Measurements from ENCODE around the gene PSME3.
A peak's percentile ranks its signal among the peaks of the same experiment; 100 is the strongest.

The PSME3 gene

GRCh38 chr17:42832934-42833766 is at the start of gene PSME3:
PSME3 (plus strand) TSS chr17:42833397; CDS start chr17:42833632, 235 bp downstream.
- peaks cover 18 to 20% of the 10 kb centered on the region in 2 donors for H3K4me1 ChIP-seq (ENCODE audit: control insufficient read depth in 1 of 2, insufficient read depth in 2 of 2, low read length in 2 of 2)
- H3K27me3 ChIP-seq (ENCODE audit: control insufficient read depth in 1 of 2, insufficient read depth in 2 of 2, low read length in 2 of 2) = no peaks in the 10 kb centered on the region
- H3K9me3 ChIP-seq (ENCODE audit: control insufficient read depth in 1 of 2, low read length in 2 of 2) = no peaks in the 10 kb centered on the region
- H3K27ac ChIP-seq (ENCODE audit: low read depth, low read length) = peak within 1 kb of the TSS; percentile 53
- H3K4me3 ChIP-seq (ENCODE audit: low read depth in 1 of 2, low read length in 2 of 2) = peak within 1 kb of the TSS; percentile 96 to 97
- peak within 1 kb of the TSS; percentile 84 to 88 for H3K9ac ChIP-seq (ENCODE audit: low read depth in 1 of 2, low read length in 2 of 2)
- H3K36me3 ChIP-seq (ENCODE audit: control insufficient read depth in 1 of 2, insufficient read depth in 2 of 2, low read length in 2 of 2) = peaks cover 7 to 26% of the 10 kb centered on the region in 2 donors

GRCh38 chr17:42783791-42784138 is 49.4 kb upstream of the PSME3 start:
- peaks cover 5 to 6% of the 10 kb centered on the region in 2 donors for H3K36me3 ChIP-seq (ENCODE audit: control insufficient read depth in 1 of 2, insufficient read depth in 2 of 2, low read length in 2 of 2)

GRCh38 chr17:42784409-42784808 is 48.8 kb upstream of the PSME3 start:
- Histone ChIP-seq H3K9ac (ENCODE audit: low read depth in 1 of 2, low read length in 2 of 2) (no peak overlapping the region), H3K27ac (ENCODE audit: low read depth, low read length) (no peak overlapping the region), H3K27me3 (ENCODE audit: control insufficient read depth in 1 of 2, insufficient read depth in 2 of 2, low read length in 2 of 2) (peaks cover 31 to 33% of the 10 kb centered on the region in 2 donors), H3K36me3 (ENCODE audit: control insufficient read depth in 1 of 2, insufficient read depth in 2 of 2, low read length in 2 of 2) (peaks cover 0 to 2% of the 10 kb centered on the region in 2 donors), H3K4me1 (ENCODE audit: control insufficient read depth in 1 of 2, insufficient read depth in 2 of 2, low read length in 2 of 2) (peaks cover 16 to 18% of the 10 kb centered on the region in 2 donors), H3K9me3 (ENCODE audit: control insufficient read depth in 1 of 2, low read length in 2 of 2) (no peaks in the 10 kb centered on the region), H3K4me3 (ENCODE audit: low read depth in 1 of 2, low read length in 2 of 2) (no peak overlapping the region)

More at GRCh38 chr17:42783791-42784138, 49.4 kb upstream of the PSME3 start:
- Histone ChIP-seq H3K27me3 (ENCODE audit: control insufficient read depth in 1 of 2, insufficient read depth in 2 of 2, low read length in 2 of 2) (peaks cover 31 to 33% of the 10 kb centered on the region in 2 donors), H3K4me3 (ENCODE audit: low read depth in 1 of 2, low read length in 2 of 2) (no peak overlapping the region), H3K9me3 (ENCODE audit: control insufficient read depth in 1 of 2, low read length in 2 of 2) (no peaks in the 10 kb centered on the region), H3K4me1 (ENCODE audit: control insufficient read depth in 1 of 2, insufficient read depth in 2 of 2, low read length in 2 of 2) (peaks cover 16 to 18% of the 10 kb centered on the region in 2 donors), H3K27ac (ENCODE audit: low read depth, low read length) (no peak overlapping the region), H3K9ac (ENCODE audit: low read depth in 1 of 2, low read length in 2 of 2) (no peak overlapping the region)

- no peak overlapping the region for H3K27ac ChIP-seq (ENCODE audit: low read depth, low read length)
- H3K9ac ChIP-seq (ENCODE audit: low read depth in 1 of 2, low read length in 2 of 2) = no peak overlapping the region
- no peaks in the 10 kb centered on the region for H3K36me3 ChIP-seq (ENCODE audit: control insufficient read depth in 1 of 2, insufficient read depth in 2 of 2, low read length in 2 of 2)
- H3K9me3 ChIP-seq (ENCODE audit: control insufficient read depth in 1 of 2, low read length in 2 of 2) = no peaks in the 10 kb centered on the region
- H3K27me3 ChIP-seq (ENCODE audit: control insufficient read depth in 1 of 2, insufficient read depth in 2 of 2, low read length in 2 of 2) = peaks cover 31 to 33% of the 10 kb centered on the region in 2 donors
- H3K4me1 ChIP-seq (ENCODE audit: control insufficient read depth in 1 of 2, insufficient read depth in 2 of 2, low read length in 2 of 2) = peaks cover 10 to 12% of the 10 kb centered on the region in 2 donors
- no peak overlapping the region for H3K4me3 ChIP-seq (ENCODE audit: low read depth in 1 of 2, low read length in 2 of 2)
Observed at GRCh38 chr17:42784811-42785592, 48.2 kb upstream of the PSME3 start.

GRCh38 chr17:42787266-42787665 is 45.9 kb upstream of the PSME3 start:
- Histone ChIP-seq H3K27ac (ENCODE audit: low read depth, low read length) (no peak overlapping the region), H3K9ac (ENCODE audit: low read depth in 1 of 2, low read length in 2 of 2) (no peak overlapping the region), H3K9me3 (ENCODE audit: control insufficient read depth in 1 of 2, low read length in 2 of 2) (no peaks in the 10 kb centered on the region), H3K27me3 (ENCODE audit: control insufficient read depth in 1 of 2, insufficient read depth in 2 of 2, low read length in 2 of 2) (peaks cover 21 to 22% of the 10 kb centered on the region in 2 donors), H3K4me1 (ENCODE audit: control insufficient read depth in 1 of 2, insufficient read depth in 2 of 2, low read length in 2 of 2) (peaks cover 8 to 9% of the 10 kb centered on the region in 2 donors), H3K4me3 (ENCODE audit: low read depth in 1 of 2, low read length in 2 of 2) (no peak overlapping the region), H3K36me3 (ENCODE audit: control insufficient read depth in 1 of 2, insufficient read depth in 2 of 2, low read length in 2 of 2) (no peaks in the 10 kb centered on the region)

- H3K4me1 ChIP-seq (ENCODE audit: control insufficient read depth in 1 of 2, insufficient read depth in 2 of 2, low read length in 2 of 2) = peaks cover 16% of the 10 kb centered on the region in 2 donors
- no peak overlapping the region for H3K9ac ChIP-seq (ENCODE audit: low read depth in 1 of 2, low read length in 2 of 2)
- H3K36me3 ChIP-seq (ENCODE audit: control insufficient read depth in 1 of 2, insufficient read depth in 2 of 2, low read length in 2 of 2) = peaks cover 6 to 10% of the 10 kb centered on the region in 2 donors
- no peaks in the 10 kb centered on the region for H3K9me3 ChIP-seq (ENCODE audit: control insufficient read depth in 1 of 2, low read length in 2 of 2)
- no peak overlapping the region for H3K4me3 ChIP-seq (ENCODE audit: low read depth in 1 of 2, low read length in 2 of 2)
- no peak overlapping the region for H3K27ac ChIP-seq (ENCODE audit: low read depth, low read length)
- H3K27me3 ChIP-seq (ENCODE audit: control insufficient read depth in 1 of 2, insufficient read depth in 2 of 2, low read length in 2 of 2) = no peaks in the 10 kb centered on the region
Observed at GRCh38 chr17:42791948-42792347, 41.2 kb upstream of the PSME3 start.

GRCh38 chr17:42792545-42792944 is 40.7 kb upstream of the PSME3 start:
- H3K9me3 ChIP-seq (ENCODE audit: control insufficient read depth in 1 of 2, low read length in 2 of 2) = no peaks in the 10 kb centered on the region
- H3K36me3 ChIP-seq (ENCODE audit: control insufficient read depth in 1 of 2, insufficient read depth in 2 of 2, low read length in 2 of 2) = peaks cover 7 to 10% of the 10 kb centered on the region in 2 donors
- no peak overlapping the region for H3K4me3 ChIP-seq (ENCODE audit: low read depth in 1 of 2, low read length in 2 of 2)
- no peak overlapping the region for H3K9ac ChIP-seq (ENCODE audit: low read depth in 1 of 2, low read length in 2 of 2)
- no peak overlapping the region for H3K27ac ChIP-seq (ENCODE audit: low read depth, low read length)
- peaks cover 20 to 22% of the 10 kb centered on the region in 2 donors for H3K4me1 ChIP-seq (ENCODE audit: control insufficient read depth in 1 of 2, insufficient read depth in 2 of 2, low read length in 2 of 2)
- no peaks in the 10 kb centered on the region for H3K27me3 ChIP-seq (ENCODE audit: control insufficient read depth in 1 of 2, insufficient read depth in 2 of 2, low read length in 2 of 2)

- no peak overlapping the region for H3K27ac ChIP-seq (ENCODE audit: low read depth, low read length)
- H3K27me3 ChIP-seq (ENCODE audit: control insufficient read depth in 1 of 2, insufficient read depth in 2 of 2, low read length in 2 of 2) = no peaks in the 10 kb centered on the region
Observed at GRCh38 chr17:42795061-42795460, 38.1 kb upstream of the PSME3 start.

GRCh38 chr17:42795465-42795864 is 37.7 kb upstream of the PSME3 start:
- Histone ChIP-seq H3K9me3 (ENCODE audit: control insufficient read depth in 1 of 2, low read length in 2 of 2) (no peaks in the 10 kb centered on the region), H3K9ac (ENCODE audit: low read depth in 1 of 2, low read length in 2 of 2) (peak overlapping the region in 1 of 2 donors; percentile 14), H3K4me3 (ENCODE audit: low read depth in 1 of 2, low read length in 2 of 2) (no peak overlapping the region), H3K4me1 (ENCODE audit: control insufficient read depth in 1 of 2, insufficient read depth in 2 of 2, low read length in 2 of 2) (peaks cover 20 to 29% of the 10 kb centered on the region in 2 donors), H3K27ac (ENCODE audit: low read depth, low read length) (no peak overlapping the region), H3K27me3 (ENCODE audit: control insufficient read depth in 1 of 2, insufficient read depth in 2 of 2, low read length in 2 of 2) (no peaks in the 10 kb centered on the region), H3K36me3 (ENCODE audit: control insufficient read depth in 1 of 2, insufficient read depth in 2 of 2, low read length in 2 of 2) (peaks cover 7 to 10% of the 10 kb centered on the region in 2 donors)

More at GRCh38 chr17:42795061-42795460, 38.1 kb upstream of the PSME3 start:
- Histone ChIP-seq H3K9ac (ENCODE audit: low read depth in 1 of 2, low read length in 2 of 2) (peak overlapping the region in 1 of 2 donors; percentile 14), H3K4me1 (ENCODE audit: control insufficient read depth in 1 of 2, insufficient read depth in 2 of 2, low read length in 2 of 2) (peaks cover 20 to 29% of the 10 kb centered on the region in 2 donors), H3K9me3 (ENCODE audit: control insufficient read depth in 1 of 2, low read length in 2 of 2) (no peaks in the 10 kb centered on the region), H3K4me3 (ENCODE audit: low read depth in 1 of 2, low read length in 2 of 2) (no peak overlapping the region), H3K36me3 (ENCODE audit: control insufficient read depth in 1 of 2, insufficient read depth in 2 of 2, low read length in 2 of 2) (peaks cover 7 to 10% of the 10 kb centered on the region in 2 donors)

All from duodenal mucosa (tissue), 2 donors.